ENCODE measurements around the gene UBL4A.

UBL4A gene

GRCh38 chrX:154434394-154435168 lies 51.8 kb downstream of the UBL4A start:
- Mint-ChIP-seq H3K27ac (no peak overlapping the region), H3K27me3 (ENCODE audit: low read depth, poor library complexity) (peaks cover 6% of the 10 kb centered on the region), H3K4me3 (no peak overlapping the region), H3K4me1 (peaks cover 33% of the 10 kb centered on the region), H3K9me3 (peaks cover 63% of the 10 kb centered on the region), H3K36me3 (ENCODE audit: low read depth) (peaks cover 27% of the 10 kb centered on the region)
- TF ChIP-seq, protein P1, sequence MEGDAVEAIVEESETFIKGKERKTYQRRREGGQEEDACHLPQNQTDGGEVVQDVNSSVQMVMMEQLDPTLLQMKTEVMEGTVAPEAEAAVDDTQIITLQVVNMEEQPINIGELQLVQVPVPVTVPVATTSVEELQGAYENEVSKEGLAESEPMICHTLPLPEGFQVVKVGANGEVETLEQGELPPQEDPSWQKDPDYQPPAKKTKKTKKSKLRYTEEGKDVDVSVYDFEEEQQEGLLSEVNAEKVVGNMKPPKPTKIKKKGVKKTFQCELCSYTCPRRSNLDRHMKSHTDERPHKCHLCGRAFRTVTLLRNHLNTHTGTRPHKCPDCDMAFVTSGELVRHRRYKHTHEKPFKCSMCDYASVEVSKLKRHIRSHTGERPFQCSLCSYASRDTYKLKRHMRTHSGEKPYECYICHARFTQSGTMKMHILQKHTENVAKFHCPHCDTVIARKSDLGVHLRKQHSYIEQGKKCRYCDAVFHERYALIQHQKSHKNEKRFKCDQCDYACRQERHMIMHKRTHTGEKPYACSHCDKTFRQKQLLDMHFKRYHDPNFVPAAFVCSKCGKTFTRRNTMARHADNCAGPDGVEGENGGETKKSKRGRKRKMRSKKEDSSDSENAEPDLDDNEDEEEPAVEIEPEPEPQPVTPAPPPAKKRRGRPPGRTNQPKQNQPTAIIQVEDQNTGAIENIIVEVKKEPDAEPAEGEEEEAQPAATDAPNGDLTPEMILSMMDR (IDR thresholded peaks at IDR 0.05) = no peak
- no peak for DNase-seq
